Activated T-cell treated with anti-CD3 and anti-CD28 coated beads for 1 hour (primary cell): ENCODE results near the gene DCAF10.
"Not testable (repeated sequence)": the region's sequence is repeated elsewhere in the genome, so short reads cannot be mapped to it uniquely, and the experiment has no call there.

Experiments used
- DNase-seq: peaks from one replicate; pipeline ENCODE4 v3.0.0-alpha.2; 2020; ENCODE audit warnings: low read depth

DCAF10 gene

DNA sequence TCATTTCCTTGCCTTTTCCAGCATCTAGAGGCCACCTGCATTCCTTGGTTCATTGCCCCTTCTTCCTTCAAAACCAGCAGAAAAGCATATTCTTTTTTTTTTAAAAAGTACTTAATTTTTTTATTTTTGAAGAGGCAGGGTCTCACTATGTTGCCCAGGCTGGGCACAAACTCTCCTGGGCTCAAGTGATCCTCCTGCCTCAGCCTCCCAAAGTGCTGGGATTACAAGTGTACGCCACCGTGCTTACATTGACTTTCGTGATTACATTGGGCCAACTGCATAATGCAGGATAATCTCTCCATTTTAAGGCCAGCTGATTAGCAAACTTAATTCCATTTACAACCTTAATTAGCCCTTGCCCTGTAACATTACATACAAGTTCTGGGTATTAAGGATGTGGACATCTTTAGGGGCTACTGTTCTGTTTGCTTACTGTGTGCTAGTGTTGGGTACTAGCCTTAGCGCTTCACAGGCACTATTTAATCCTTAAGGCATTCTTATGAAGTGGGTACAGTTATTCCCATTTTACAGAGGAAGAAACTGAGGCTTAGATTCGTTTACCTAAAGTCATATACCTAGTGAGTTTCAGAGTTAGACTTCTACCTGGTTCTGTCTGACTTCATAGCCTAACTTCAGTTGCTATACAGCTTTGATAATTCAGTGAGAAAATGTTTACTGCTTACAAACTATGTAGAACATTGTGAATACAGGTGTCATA lies 69.6 kb downstream of the DCAF10 start:
- DNase-seq, result no peak

- DNase-seq, result no peak
Observed at GRCh38 chr9:37870799-37871176, 70.2 kb downstream of the DCAF10 start.

DNA sequence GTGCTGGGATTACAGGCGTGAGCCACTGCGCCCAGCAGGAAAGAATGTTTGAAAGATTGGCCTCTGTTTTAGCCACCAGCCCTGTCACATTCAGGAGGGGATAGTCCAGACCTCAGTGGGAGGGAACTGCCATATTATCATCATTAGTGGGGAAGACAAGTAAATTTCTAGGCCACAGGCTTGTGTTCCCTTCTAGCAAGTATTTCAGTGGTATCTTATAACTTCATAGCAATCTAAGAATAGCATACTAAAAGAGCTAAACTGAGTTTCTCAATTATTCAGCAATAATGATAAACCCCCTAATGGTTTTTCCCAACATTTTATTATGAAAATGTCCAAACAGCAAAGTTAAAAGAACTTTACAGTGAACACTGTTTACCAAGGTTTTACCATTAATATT lies 73.4 kb downstream of the DCAF10 start:
- DNase-seq, result no peak

DNA sequence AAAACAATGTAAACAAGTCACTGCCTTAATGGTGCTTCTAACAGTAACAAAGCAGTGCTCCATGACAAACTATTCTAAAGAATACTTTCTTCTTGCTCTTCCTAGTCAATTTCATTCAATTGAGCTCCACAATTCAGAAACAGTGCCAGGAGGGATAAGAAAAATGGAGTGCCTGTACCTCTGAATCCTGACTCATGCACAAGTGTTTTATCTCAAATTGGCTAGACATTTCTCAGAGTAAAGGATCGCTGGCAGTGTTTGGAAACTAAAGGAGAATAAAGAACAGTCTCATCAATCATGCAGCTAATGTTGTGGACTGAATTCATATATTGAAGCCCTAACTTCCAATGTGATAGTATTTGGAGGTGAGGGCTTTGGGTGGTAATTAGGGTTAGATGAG lies 75.8 kb downstream of the DCAF10 start:
- no peak for DNase-seq

GRCh38 chr9:37880916-37881479 lies 80.4 kb downstream of the DCAF10 start:
- no peak for DNase-seq

GRCh38 chr9:37887977-37888583 lies 87.5 kb downstream of the DCAF10 start:
- not testable (repeated sequence) for DNase-seq

DNA sequence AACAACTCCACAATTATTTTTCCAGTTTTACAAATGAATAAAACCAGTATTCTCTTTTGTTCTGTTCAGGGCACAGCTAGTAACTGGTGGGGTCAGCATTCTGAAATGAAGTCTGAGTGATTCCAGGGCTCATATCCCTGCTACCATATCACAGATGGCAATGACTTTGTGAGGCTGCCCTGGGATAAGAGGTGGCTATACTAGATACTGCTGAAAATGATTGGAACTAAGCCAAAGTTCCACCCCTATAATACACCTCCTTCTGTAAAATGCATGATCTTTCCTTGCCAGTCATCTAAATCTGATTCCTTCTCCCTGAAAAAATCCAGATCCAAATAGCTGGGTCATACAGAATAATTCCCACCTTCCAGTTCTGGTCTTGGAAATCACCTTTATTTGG lies 88.9 kb downstream of the DCAF10 start:
- no peak for DNase-seq

DNA sequence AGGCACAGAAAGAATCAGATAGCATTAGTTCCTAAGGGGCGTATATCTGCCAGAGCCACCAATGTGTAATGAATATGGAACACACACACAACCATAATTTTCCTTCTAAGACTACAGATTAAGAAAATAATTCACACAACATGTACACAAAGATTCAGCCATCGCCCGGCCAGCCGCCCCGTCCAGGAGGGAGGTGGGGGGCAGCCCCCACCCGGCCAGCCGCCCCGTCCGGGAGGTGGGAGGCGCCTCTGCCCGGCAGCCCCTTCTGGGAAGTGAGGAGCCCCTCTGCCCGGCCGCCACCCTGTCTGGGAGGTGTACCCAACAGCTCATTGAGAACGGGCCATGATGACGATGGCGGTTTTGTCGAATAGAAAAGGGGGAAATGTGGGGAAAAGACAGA lies 90.4 kb downstream of the DCAF10 start:
- not testable (repeated sequence) for DNase-seq

DNA sequence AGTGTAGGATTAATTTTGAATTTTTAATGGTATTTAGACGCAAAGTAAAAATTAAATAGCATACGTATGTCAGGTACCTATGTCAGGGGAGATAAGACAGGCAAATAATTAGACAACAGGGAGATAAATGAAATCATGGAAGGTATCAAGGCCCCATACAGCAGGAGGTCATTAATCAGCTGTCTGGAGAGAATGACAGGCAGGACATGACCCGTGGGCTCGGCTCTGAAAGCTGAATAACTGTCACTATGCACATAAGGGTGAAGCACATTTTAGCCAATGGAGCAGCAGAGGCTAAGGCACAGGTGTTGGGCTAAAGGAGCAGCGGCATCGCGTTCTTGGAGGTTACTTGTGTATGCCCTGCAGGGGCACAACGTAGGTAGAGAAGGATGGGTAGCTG lies 91.5 kb downstream of the DCAF10 start:
- DNase-seq, result no peak

DNA sequence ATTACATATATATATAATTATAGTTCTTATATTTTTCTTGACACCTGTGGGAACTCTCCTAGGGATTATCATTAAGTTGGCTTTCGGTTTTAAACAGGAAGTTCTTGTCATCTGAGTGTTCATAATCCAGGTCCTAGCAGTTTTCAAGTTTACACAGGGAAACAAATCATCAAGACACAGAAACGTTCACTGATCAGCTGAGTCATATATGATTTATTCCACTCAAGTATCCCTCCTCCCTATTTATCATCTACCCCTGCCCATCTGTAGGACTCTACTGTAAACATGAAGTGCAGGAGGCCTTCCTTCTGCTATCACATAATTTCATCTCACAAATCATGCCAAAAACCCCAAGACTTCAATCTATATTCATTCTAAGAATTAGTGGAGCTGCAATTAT lies 97.1 kb downstream of the DCAF10 start:
- no peak for DNase-seq

- no peak for DNase-seq
Observed at GRCh38 chr9:37899041-37899440, 98.4 kb downstream of the DCAF10 start.

DNA sequence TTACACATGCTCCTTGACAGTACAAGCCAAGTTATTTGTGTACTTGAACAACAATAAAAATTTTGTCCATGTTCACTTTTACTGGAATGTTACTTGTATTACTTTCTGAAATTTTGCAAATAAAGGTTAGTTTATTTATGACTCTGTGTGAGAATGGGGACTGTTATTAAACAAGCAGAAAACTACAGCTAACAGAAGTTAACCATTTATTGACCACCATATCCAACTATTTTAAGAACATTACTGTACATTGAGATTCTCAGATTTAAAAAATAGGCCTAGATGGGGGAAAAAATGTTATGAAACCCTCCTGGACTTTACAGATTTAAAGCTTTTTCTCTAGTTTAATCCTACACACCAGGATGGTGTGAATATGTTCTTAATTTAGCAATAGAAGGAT lies 101.5 kb downstream of the DCAF10 start:
- DNase-seq, result no peak

GRCh38 chr9:37902796-37903646 lies 102.4 kb downstream of the DCAF10 start:
- DNase-seq, result no peak

- peak; percentile 97 for DNase-seq
Observed at GRCh38 chr9:37903647-37904444, 103.2 kb downstream of the DCAF10 start, which contains the start of gene SLC25A51. Gene SLC25A51 (minus strand): TSS chr9:37904127. CDS start chr9:37888550, 15,577 bp downstream.

DNA sequence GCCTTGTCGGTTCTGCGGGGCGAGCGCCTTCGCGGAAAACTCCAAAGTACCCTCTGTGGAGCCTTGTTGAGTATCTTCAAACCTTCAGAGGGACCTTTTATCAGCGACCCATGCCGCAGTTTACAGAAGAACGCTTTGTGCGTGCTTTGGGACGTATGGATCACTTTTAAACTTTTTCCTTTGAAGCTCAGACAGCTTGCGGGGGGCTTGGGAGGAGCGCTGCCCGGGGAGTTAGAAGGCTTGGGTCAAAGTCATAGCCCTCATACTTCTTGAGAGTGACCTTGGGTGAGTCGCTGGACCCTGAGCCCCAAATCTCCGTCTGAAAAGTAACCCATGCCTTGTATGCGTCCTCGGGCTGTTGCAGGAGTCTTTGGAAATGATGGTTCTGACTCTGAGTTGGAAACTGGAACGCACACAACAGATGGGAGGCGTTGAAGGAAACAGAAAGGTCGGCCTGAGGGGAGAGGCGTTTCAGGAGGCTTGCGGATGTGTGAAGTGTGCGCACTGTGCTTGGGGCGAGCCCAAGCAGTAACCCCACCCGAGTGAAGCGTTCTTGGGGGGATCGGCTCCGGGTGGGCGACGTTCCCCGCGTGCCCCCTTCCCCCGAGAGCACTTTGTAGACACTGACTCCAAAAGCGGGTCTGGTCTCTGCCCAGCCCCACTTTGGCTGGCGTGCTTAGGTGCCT lies 104.0 kb downstream of the DCAF10 start:
- no peak for DNase-seq

GRCh38 chr9:37905131-37905505 lies 104.5 kb downstream of the DCAF10 start:
- no peak for DNase-seq

- DNase-seq, result no peak
Observed at GRCh38 chr9:37905776-37906175, 105.2 kb downstream of the DCAF10 start.

GRCh38 chr9:37906312-37907239 lies 106.0 kb downstream of the DCAF10 start:
- no peak for DNase-seq

- no peak for DNase-seq
Observed at GRCh38 chr9:37908283-37908682, 107.7 kb downstream of the DCAF10 start.

DNA sequence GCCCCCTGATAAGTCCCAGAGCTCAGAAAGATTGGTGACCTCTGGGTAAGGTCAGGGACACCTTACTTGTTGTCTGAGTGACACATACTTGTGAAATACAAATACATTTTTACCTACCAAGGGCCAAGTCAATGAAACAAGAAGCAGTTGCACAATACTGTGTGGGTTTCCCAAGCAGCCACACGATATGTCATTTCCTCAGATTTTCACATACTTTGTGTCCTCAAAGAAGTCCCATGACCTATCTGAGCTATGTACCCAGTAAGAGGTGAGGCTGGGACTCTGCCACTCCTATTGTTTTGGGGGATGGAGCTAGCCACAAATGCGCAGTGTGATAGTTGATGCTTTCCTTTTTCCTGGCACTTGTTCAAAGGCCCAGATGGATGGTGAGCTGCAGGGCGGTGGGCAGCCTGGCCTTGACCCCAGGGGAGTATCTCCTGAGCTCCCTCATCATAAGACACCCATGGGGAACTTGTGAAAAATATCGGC lies 108.1 kb downstream of the DCAF10 start:
- no peak for DNase-seq
